Suppressor macrophage (primary cell): ENCODE results near the gene KCTD21.

Experiments used
- DNase-seq, 4 experiments: peaks; one replicate each; pipeline ENCODE4 v3.0.0-alpha.2; 2020 to 2022

KCTD21 gene

DNA sequence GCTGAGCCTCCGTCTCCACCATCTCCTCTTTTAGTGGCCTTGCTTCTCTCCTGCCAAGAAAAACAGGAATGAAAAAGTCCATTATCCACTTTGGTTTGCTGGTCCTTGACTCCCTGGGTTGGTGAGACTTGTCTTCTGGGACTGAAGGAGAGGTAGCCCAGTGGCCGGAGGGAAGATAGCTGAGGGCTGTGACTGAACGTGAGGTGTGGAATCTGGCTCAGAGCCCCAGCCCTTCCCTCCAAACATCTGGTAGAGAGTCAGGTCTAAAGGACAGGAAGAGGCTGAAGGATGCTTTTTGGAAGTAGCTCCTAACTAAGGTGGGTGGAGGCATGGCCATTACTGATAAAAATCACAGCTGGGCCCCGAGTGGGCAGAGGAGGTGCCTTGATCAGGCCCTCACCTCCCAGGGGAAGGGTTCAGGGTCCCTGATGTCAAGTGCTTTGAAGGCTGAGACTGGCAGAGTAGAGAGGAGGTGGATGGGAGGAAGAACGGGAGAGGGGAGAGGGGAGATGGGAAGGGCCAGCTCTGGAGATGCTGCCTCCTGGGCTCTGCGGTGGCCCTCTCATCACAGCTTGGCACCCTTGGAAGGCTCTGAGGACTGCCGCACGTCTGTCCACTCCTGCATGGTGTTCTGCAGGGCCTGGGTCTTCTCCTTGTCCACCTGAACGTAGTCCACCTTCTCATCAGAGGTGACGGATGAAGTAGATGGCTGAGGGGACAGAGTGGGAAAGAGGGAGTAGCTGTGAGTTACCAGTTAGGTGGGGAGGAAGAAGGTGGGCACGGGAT lies 30.5 kb upstream of the KCTD21 start:
- DNase-seq: no peak

DNA sequence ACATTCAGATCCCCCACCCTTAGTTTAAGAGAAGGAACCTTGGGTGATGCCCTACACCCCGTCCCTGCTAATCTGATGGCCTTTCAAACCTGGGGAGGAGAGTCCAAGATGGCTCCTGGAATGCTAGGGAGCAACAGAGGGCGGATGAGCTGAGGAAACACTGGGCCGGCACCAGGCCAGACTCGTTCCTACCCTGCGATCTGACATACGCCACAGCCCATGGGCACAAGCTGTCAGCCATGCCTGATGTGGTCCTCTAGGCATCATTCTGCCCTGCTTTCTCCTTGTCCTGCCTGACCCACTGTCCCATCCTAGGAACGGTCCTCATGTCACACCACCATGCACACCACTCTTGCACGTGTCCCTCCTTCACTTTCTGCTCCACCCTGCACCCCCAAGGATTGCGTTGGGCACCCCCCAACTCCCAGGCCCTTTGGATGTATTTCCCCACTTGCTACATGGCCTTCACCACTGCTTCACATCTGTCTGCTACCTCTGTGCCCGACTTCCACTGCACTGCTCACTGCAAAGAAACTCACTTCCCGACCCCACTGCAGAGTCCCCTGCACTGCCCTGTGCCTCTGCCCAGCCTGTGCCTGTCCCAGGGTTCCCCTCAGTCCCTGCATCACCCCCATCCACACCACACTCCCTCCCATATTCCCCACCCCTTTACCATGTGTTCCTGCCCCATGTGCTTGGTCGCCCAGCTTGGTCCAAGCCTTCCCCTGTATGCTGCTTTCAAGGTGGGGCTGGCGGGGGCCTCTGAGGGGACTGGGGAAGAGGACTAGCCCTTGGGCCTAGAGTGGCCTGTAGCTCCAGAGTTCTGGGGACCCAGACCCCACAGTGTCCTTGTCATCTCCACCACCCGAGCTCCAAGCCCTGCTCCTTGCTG lies 29.5 kb upstream of the KCTD21 start:
- no peak for DNase-seq

DNA sequence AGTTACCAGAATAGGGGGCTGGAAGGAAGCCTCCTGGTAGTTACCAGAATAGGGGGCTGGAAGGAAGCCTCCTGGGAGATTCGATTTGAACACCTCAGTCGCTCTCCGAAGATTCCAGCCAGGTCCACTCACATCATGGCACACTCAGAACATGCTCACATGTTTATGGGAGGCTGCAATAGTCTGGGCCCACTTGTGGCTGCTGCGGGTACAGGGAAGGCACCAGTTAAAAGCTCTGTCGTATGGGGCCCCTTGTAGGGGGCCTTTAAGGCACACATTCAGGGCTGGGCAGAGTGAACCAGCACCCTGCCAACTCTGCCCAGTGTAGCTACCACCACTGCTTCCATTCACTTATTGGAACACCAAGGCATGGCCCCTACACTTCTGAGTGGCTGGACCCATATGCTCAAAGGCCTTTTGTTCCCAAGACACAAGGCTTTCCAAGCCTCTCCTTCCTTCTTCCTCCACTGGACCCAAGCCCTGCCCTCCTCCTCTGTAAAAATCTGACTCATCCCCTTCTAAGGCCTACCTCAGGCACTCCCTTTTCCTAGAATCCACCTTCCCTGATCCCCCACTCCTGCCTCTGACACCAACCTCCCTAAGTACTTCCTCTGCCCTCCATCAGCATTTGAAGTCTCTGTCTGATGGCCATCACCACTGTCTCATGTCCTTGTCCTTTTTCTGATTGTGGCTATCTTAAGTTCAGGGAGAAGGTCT lies 28.3 kb upstream of the KCTD21 start:
- no peak for DNase-seq

DNA sequence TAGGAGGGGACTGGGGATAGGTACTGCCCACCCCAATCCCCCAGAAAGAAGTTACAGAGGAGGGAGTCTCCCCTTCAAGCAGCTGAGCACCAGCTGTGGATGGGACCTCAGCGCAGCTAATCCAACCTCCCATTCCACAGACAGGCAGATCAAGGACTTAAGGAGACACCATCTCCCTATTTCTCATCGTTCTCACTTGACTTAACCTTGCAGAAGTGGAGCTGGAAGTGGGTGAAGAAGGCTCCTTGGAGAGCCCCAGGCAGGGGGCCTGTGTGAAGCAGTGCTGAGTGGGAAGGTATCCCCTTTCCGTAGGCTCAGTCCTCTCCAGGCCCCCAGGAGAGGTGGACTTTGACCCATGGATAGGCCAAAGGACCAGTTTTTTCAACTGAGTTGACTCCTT lies 27.6 kb upstream of the KCTD21 start:
- DNase-seq: no peak

DNA sequence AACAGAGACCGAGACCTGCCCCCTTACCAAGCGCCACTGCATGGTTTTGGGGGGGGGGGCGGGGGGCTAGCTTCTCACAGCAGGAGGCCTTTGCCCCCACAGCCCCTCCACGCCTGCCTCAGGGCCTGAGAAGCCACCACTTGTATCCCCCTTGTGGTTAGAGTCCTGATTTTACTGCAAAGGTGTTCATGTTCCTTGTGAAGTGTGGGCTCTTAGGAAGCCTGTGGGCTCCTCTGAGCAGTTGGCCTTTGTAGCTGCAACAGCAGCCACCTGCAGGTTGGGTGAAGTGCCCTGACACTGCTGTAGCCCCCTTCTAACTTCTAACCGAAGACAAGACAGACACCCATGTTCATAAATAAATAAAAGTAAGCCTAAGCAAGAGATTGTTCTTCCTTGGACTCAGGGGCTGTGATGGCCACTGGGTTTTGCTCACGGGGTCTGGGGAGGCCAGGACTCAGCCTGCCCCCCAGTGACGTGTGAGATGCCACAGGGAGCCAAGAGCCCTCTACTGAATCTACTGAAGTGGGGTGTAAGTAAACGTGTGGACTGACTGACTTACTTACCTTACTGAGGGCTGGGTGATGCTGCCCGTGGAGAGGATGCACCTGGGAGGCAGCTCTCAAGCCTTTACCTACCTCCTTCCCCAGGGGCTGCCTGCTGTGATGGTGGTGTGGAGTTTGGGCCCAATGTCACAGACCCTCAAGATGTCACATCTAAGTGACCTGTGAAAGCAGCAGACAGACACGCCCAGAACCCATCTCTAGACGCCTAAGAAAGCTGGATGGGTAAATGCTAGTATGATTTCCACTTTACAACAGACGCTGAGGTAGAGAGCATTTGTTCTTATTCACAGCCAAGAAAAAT lies 26.1 kb upstream of the KCTD21 start:
- DNase-seq: no peak

DNA sequence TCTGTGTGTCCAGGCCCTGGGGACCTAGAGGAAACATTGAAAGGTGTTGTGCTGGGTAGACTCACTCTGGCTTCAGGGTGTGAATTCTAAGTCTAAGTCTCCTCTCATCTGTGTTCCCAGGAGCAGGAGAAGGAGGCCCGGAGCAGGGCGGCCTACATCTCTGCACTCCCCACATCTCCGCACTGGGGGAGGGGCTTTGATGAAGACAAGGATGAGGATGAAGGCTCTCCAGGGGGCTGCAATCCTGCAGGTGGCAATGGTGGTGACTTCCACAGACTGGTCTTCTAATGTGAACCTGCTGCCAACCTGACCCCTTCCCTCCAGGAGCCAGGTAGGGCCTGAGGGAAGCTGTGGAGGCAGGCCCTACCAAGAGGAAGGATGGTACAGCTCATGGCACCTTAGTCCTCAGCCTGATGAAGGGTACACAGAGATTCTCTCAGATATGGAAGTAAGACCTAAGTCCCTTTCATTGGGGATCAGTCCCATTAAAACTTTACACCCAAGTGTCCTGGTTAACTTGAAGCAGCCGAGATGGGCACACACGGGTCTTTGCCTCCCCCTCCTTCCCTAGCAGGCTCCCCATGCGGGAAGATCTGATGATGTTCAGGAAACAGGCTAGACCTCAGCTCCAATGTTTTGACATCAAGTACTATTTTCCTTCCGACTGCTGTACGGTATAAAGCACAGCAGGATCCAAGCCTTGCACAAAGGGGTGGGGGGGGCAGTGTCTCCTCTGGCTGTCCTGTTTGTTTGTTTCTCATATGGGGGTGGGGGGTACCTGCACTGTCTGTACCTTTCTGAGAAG lies 25.3 kb upstream of the KCTD21 start:
- no peak for DNase-seq

DNA sequence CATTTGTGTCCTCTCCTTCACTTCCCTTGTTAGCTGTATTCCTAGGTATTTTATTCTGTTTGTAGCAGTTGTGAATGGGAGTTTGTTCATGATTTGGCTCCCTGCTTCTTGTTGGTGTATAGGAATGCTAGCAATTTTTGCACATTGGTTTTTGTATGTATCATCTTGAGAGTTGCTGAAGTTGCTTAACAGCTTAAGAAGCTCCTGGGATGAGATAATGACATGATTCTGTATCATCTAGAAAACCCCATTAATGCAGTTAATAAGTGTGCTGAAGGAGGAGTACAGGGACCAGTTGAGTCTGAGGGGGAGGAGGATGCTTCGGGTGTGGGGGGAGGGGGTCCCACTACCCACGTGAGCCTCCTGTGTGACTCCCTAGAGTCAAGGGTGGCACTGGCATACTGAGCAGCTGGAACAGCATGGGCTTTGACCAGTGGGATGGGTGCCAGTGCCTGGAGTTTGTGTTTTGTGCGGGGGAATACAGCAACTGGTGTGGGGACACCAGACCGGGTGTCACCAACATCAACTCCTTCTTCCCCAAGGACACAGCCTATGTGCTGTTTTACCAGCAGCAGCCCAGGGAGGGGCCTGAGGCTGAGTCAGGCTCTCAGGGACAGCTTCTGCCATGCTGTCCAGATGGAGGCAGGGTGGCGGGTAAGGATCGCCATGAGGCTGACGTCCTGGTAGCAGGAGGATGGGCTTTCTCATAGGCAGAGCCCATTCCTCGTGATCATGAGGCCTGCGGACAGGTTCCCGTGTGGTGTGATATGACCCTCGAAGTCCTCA lies 24.4 kb upstream of the KCTD21 start:
- peak in 1 of 4 experiments; percentile 2 for DNase-seq

DNA sequence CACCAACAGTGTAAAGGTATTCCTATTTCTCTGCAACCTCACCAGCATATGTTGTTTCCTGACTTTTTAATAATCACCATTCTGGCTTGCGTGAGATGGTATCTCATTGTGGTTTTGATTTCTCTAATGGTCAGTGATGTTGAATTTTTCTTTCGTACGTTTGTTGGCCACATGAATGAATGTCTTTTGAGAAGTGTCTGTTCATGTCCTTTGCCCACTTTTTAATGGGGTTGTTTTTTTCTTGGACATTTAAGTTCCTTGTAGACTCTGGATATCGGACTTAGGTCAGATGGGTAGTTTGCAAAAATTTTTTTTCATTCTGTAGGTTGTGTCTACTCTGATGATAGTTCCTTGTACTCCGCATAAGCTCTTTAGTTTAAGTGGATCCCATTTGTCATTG lies 23.1 kb upstream of the KCTD21 start:
- DNase-seq: no peak

DNA sequence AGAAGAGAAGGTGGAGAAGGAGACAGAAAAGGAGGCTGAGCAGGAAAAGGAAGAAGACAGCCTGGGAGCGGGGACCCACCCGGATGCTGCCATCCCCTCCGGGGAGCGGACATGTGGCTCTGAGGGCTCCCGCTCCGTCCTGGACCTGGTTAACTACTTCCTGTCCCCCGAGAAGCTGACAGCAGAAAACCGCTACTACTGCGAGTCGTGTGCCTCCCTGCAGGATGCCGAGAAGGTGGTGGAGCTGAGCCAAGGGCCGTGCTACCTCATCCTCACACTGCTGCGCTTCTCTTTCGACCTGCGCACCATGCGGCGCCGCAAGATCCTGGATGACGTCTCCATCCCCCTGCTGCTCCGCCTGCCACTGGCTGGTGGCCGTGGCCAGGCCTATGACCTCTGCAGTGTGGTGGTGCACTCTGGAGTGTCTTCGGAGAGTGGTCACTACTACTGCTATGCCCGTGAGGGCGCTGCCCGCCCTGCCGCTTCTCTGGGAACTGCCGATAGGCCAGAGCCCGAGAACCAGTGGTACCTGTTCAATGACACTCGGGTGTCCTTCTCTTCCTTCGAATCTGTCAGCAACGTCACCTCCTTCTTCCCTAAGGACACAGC lies 21.7 kb upstream of the KCTD21 start:
- DNase-seq: no peak

DNA sequence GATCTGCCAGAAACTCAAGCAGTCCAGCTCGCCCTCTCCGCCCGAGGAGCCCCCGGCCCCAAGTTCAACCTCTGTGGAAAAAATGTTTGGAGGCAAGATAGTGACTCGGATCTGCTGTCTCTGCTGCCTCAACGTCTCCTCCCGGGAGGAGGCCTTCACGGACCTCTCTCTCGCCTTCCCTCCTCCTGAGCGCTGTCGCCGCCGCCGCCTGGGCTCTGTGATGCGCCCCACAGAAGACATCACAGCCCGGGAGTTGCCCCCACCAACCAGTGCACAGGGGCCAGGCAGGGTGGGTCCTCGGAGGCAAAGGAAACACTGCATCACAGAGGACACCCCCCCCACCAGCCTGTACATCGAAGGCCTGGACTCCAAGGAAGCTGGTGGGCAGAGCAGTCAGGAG lies 21.1 kb upstream of the KCTD21 start:
- no peak for DNase-seq

DNA sequence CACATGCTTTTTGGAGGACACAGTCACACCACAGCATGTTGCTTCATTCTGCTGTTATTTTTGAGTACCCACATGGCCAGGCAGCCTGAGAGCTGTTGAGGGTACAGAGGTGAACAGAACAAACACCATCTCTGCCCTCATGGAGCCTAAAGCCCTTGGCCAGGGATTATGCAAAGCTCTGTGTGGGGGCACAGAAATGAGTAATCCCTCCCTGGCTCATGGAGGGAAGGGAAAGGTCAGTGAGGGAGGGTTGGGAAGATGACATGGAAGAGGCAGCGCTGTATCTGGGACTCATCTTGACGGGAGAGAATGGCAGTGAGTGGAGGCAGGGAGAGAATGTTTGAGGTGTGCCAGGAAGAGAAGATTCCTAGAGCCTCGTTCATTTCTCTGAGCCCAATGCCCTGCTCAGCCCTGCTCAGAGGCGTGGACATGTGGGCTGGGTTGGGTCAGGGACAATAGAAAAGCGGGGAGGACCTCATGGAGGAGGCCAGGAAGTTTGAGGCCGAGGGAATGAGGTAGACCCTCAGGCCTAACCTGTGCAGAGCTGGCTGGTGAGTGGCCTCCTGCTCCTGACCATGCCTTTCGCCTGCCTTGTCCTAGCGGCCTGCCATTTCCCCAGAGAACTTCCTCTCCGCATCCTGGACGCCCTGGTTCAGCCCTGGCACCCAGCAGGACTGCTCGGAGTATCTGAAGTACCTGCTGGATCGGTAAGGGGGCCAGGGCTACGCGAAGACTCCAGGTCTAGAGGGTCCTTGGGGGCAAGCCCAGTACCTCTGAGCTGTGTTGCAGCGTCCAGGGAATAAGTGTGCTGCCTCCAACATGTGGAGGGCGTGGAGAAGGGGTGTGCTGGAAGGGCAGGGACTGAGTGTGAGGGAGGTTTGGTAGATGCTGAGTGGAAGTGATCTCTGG lies 20.1 kb upstream of the KCTD21 start:
- peak in 1 of 4 experiments; percentile 13 for DNase-seq

DNA sequence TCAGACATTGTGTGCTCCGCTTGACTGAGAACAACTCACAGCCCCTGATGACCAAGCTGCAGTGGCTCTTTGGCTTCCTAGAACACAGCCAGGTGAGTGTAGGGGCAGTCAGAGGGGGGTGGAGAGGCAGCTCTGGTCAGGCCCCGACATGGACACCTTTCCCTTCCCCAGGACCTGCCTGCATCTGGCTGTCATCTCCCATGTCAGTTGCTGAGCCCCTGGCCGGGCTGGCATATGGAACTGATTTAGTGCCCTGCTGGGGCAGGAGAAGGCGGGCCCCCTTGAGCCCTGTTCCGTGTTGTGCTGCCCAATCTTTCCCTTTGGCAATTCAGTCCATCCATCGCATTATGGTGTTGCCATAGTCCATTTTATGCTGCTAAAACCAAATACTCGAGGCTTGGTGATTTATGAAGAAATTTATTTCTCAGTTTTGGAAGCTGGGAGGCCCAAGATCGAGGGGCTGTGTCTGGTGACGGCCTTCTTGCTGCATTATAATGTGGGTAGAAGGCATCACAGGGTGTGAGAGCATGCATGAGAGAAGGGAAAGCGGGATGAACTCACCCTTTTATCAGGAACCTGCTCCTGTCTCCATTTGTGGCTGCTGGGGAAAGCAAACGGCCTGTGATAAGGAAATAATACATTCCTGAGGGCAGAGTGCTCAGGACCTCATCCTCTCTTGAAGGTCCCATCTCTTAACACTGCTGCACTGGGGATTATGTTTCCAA lies 19.3 kb upstream of the KCTD21 start:
- no peak for DNase-seq

DNA sequence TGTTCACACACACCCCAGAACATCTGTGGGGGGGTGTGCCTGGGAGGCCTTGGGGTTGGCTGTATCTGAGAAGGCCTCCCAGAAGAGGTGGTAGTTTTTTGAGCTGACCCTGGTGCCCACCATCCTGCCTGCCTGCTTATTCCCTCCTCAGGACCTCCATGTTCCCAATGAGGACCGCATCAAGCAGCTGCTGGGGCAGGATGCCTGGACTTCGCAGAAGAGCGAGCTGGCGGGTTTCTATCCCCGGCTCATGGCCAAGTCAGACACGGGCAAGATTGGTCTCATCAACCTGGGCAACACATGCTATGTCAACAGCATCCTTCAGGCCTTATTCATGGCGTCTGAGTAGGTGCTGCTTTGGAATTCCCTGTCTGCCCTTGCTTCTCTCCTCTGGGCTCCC lies 17.3 kb upstream of the KCTD21 start:
- no peak for DNase-seq

DNA sequence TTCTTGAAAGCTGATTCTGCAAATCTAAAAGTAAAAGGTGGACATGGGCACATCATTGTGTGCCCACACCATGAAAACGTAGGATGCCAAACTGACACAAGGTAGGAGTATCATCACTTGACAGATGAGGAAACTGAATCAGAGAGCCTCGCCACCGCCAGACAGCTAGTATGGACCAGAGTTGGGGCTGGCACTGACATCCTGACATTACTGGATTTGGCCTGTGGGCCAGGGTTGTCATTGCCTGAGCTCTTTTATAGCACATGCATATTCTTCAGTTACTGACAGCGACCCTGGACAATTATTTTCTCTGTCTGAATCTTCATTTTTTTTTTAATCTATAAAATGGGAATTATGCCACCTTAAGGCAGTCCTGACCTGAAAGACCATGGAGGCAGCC lies 16.8 kb upstream of the KCTD21 start:
- DNase-seq: no peak

DNA sequence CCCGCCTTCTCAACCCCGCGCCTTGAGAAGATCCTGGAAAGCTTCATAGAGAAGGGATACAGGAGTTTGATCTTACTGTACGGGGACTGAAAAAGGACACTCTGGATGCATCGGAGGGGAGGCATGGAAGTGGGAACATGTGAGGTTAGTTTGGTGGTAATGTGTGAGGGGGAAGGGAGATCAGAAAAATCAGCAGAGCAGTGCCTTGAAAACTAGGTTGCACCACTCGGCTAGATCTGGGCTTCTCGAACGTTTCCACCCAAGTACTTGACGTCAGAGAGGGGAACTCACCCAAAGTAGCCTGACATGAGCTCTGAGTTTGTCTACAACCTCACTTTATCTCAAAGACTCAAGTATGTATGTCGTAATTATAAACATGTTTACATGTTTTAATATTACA lies 14.8 kb upstream of the KCTD21 start:
- peak; percentile 51 to 74 (median 59) for DNase-seq

DNA sequence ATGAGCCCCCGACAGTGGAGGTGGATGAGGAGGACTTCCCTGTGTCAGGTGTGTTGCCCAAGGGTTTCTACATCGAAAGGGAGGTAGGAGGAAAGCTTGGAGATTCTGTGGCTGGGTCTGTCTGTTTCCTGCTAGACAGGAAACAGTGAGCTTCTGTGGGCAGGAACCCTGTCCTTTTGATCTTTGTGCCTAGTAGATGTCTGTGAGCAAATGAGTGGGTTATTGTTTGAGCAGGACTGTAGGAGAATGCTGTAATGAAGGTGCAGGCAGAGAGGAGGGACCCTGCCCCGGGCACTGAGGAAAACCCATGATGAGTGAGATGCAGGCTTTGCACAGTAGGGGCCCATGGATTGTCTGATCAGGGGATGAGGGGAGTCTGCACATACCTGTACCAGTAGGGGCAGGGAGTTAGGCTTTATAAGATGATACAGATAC lies 14.3 kb upstream of the KCTD21 start:
- DNase-seq: peak in 3 of 4 experiments; percentile 17 to 26 (median 21)

DNA sequence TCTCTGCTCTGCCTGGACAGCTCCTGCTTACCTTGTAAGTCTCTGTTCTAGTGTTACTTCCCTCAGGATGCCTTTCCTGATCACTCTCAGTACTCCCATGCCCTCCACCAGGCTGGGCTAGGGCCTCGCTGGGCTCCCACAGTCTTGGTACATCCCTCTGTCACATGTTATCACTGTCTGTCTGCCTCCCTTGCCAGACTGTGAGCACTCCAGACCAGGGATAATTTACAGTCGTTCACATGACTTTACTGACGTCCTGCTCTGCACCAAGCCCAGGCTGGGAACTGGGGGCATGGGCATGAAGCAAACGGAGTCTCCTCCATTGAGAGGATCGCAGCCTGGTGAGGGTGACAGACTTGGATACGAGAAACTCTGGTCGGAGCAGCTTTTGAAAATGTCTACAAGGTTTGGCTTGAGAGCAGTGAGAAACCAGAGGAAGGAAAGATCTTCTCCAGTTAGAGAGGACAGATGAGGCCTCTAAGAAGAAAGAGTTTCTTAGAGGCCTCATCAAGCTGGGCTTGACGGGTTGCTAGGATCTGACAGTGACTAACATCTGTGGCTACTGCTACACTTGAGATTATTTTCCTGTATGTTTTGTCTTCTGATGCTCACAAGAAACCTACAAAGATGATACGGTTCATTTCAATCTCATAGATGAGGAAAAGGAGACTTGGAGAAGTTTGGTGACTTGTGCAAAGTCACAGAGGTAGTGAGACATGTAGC lies 12.8 kb upstream of the KCTD21 start:
- DNase-seq: no peak
